Gastroesophageal sphincter (tissue), 4 donors: ENCODE data around the gene WNT3. TPM values are rescaled to one million over a fixed set of nuclear protein-coding genes. Genes with fewer than 3 reads are reported as not detected.

Experiments used
- ATAC-seq: fragments of 150-250 bp; one replicate; pipeline ENCODE4 v1.9.1; 2016; ENCODE audit warnings: mild to moderate bottlenecking, moderate library complexity
- H3K27ac ChIP-seq, 4 donors: fragments of 200-600 bp; sonication (generic) in 3 of 4; 1 replicate in 3 of 4; 2 replicates in 1 of 4; pipeline ENCODE4 v1.5.1; 2016 to 2019
- H3K27me3 ChIP-seq: fragments of 200-600 bp; sonication (generic); one replicate; pipeline ENCODE4 v1.5.1; 2019
- H3K36me3 ChIP-seq, 2 donors: fragments of 200-600 bp; sonication (generic); one replicate each; pipeline ENCODE4 v1.5.1; 2019; ENCODE audit warnings: control low read depth in 1 of 2
- H3K4me1 ChIP-seq, 3 donors: fragments of 200-600 bp; sonication (generic); 1 replicate in 2 of 3; 2 replicates in 1 of 3; pipeline ENCODE4 v1.5.1; 2016 to 2019; ENCODE audit warnings: control low read depth in 2 of 3
- H3K4me3 ChIP-seq, 2 donors: fragments of 200-600 bp; sonication (generic); one replicate each; pipeline ENCODE4 v1.5.1; 2019; ENCODE audit warnings: mild to moderate bottlenecking in 1 of 2, moderate library complexity in 1 of 2
- H3K9me3 ChIP-seq, 3 donors: fragments of 200-600 bp; sonication (generic); one replicate each; pipeline ENCODE4 v1.5.1; 2017 to 2019; ENCODE audit warnings: control low read depth in 2 of 3
- CTCF ChIP-seq, 4 experiments: fragments of 200-600 bp in 2 of 4; fragments of 450-650 bp in 2 of 4; sonication (generic) in 1 of 4; IDR thresholded peaks; one replicate each; pipeline ENCODE4 v1.5.1; 2017 to 2019; ENCODE audit warnings: antibody characterized with exemption in 4 of 4, mild to moderate bottlenecking in 2 of 4, moderate library complexity in 2 of 4
- EP300 ChIP-seq: sonication (generic); formaldehyde crosslinking; IDR thresholded peaks from one replicate; pipeline ENCODE4 v1.6.1; 2017; ENCODE audit warnings: antibody characterized with exemption, mild to moderate bottlenecking
- POLR2A ChIP-seq, 2 donors: fragments of 450-650 bp; IDR thresholded peaks; one replicate each; pipeline ENCODE4 v1.6.1; 2017; ENCODE audit warnings: antibody characterized with exemption in 2 of 2, mild to moderate bottlenecking in 2 of 2, moderate library complexity in 1 of 2
- POLR2AphosphoS5 ChIP-seq: sonication (generic); formaldehyde crosslinking; IDR thresholded peaks from one replicate; pipeline ENCODE4 v1.6.1; 2017; ENCODE audit warnings: antibody characterized with exemption
- WGBS, 2 donors: methylation state at CpG; one replicate each; pipeline ENCODE4 v1.1.5; 2018; ENCODE audit warnings: low coverage in 1 of 2; 5-methylcytosine and 5-hydroxymethylcytosine counted together
- total RNA-seq, 4 donors: library from RNA; depleted of rRNA; stranded (reverse); fragments of >200 nt; gene quantifications; one replicate each; pipeline ENCODE4 v1.1.0, GENCODE V29; 2016

Gene WNT3
- total RNA-seq, 4 donors from 2014 or later = 0.62 to 1.4 (median 0.99) TPM

GRCh38 chr17:46756861-46757260 is 61.6 kb downstream of the WNT3 start:
- ATAC-seq = no peak
- Histone ChIP-seq H3K4me3 (no peak overlapping the region), H3K36me3 (peaks cover 0 to 73% of the 10 kb centered on the region in 2 donors), H3K27me3 (no peaks in the 10 kb centered on the region), H3K4me1 (no peaks in the 10 kb centered on the region), H3K9me3 (no peaks in the 10 kb centered on the region), H3K27ac (no peak overlapping the region)
- TF ChIP-seq POLR2AphosphoS5 (no peak), EP300 (no peak), CTCF (IDR thresholded peaks at IDR 0.05) (no peak), POLR2A (IDR thresholded peaks at IDR 0.05) (no peak)
- 85% methylated on average over 2 of the region's 2 CpGs; no CpG with 5 or more reads in 1 of the 2 donors for WGBS, 2 donors

GRCh38 chr17:46756081-46756735 is 62.3 kb downstream of the WNT3 start:
- ATAC-seq = no peak
- 75 to 82% methylated on average over 2 to 4 of the region's 4 CpGs for WGBS, 2 donors
- no peaks in the 10 kb centered on the region for H3K27me3 ChIP-seq
- TF ChIP-seq POLR2A (IDR thresholded peaks at IDR 0.05) (no peak), EP300 (no peak), POLR2AphosphoS5 (no peak), CTCF (IDR thresholded peaks at IDR 0.05) (no peak)
- H3K9me3 ChIP-seq = no peaks in the 10 kb centered on the region
- no peak overlapping the region for H3K4me3 ChIP-seq
- H3K4me1 ChIP-seq = no peaks in the 10 kb centered on the region
- peaks cover 0 to 80% of the 10 kb centered on the region in 2 donors for H3K36me3 ChIP-seq
- no peak overlapping the region for H3K27ac ChIP-seq

GRCh38 chr17:46753776-46754175 is 64.7 kb downstream of the WNT3 start:
- H3K36me3 ChIP-seq = peaks cover 0 to 86% of the 10 kb centered on the region in 2 donors
- no peaks in the 10 kb centered on the region for H3K9me3 ChIP-seq
- H3K27me3 ChIP-seq = no peaks in the 10 kb centered on the region
- no peak overlapping the region for H3K27ac ChIP-seq
- H3K4me3 ChIP-seq = no peak overlapping the region
- no peaks in the 10 kb centered on the region for H3K4me1 ChIP-seq
- 78 to 90% methylated on average over 3 of the region's 3 CpGs for WGBS, 2 donors
- TF ChIP-seq POLR2AphosphoS5 = no peak
- no peak for TF ChIP-seq POLR2A (IDR thresholded peaks at IDR 0.05)
- no peak for TF ChIP-seq CTCF (IDR thresholded peaks at IDR 0.05)
- TF ChIP-seq EP300 = no peak
- no peak for ATAC-seq

GRCh38 chr17:46751425-46751824 is 67.1 kb downstream of the WNT3 start:
- Histone ChIP-seq H3K9me3 (no peaks in the 10 kb centered on the region), H3K36me3 (peaks cover 0 to 63% of the 10 kb centered on the region in 2 donors), H3K4me1 (no peaks in the 10 kb centered on the region), H3K4me3 (no peak overlapping the region), H3K27me3 (no peaks in the 10 kb centered on the region), H3K27ac (no peak overlapping the region)
- ATAC-seq = no peak
- TF ChIP-seq POLR2A (IDR thresholded peaks at IDR 0.05) (no peak), CTCF (IDR thresholded peaks at IDR 0.05) (no peak), EP300 (no peak), POLR2AphosphoS5 (no peak)
- 88 to 92% methylated on average over 3 to 4 of the region's 4 CpGs for WGBS, 2 donors

GRCh38 chr17:46745376-46745775 is 73.1 kb downstream of the WNT3 start:
- no peak overlapping the region for H3K4me3 ChIP-seq
- no peaks in the 10 kb centered on the region for H3K27me3 ChIP-seq
- no peak for TF ChIP-seq EP300
- TF ChIP-seq POLR2AphosphoS5 = no peak
- TF ChIP-seq POLR2A (IDR thresholded peaks at IDR 0.05) = no peak
- no peak for TF ChIP-seq CTCF (IDR thresholded peaks at IDR 0.05)
- H3K9me3 ChIP-seq = no peaks in the 10 kb centered on the region
- 86 to 95% methylated on average over 3 of the region's 3 CpGs for WGBS, 2 donors
- peaks cover 0 to 21% of the 10 kb centered on the region in 2 donors for H3K36me3 ChIP-seq
- ATAC-seq = no peak
- no peaks in the 10 kb centered on the region for H3K4me1 ChIP-seq
- H3K27ac ChIP-seq = no peak overlapping the region
